Large intestine (tissue), 3 donors: ENCODE measurements around the gene CATSPER4. TPM values are rescaled to one million over a fixed set of nuclear protein-coding genes. Genes with fewer than 3 reads are reported as not detected.

Experiments
- DNase-seq, 2 donors: peaks; one replicate each; pipeline versions ENCODE4 v3.0.0 to v3.0.0-alpha.2; 2013
- H3K27ac ChIP-seq: one replicate; pipeline ENCODE4 v1.5.1; 2013; ENCODE audit warnings: low read length
- H3K27me3 ChIP-seq: 2 replicates; pipeline ENCODE4 v1.6.1; 2013; ENCODE audit warnings: low read length; ENCODE audit not compliant: control insufficient read depth, insufficient read depth
- H3K36me3 ChIP-seq: 2 replicates; pipeline ENCODE4 v1.6.1; 2013; ENCODE audit warnings: low read length; ENCODE audit not compliant: control insufficient read depth, insufficient read depth
- H3K4me1 ChIP-seq: one replicate; pipeline ENCODE4 v1.6.1; 2013; ENCODE audit warnings: low read length; ENCODE audit not compliant: control insufficient read depth, insufficient read depth
- H3K4me3 ChIP-seq: one replicate; pipeline ENCODE4 v1.5.1; 2013; ENCODE audit warnings: low read length
- H3K9me3 ChIP-seq: one replicate; pipeline ENCODE4 v1.6.1; 2013; ENCODE audit warnings: mild to moderate bottlenecking, low read depth, low read length, moderate library complexity; ENCODE audit not compliant: control insufficient read depth
- WGBS: methylation state at CpG from one replicate; pipeline ENCODE4 v1.1.5; 2013; ENCODE audit warnings: low lambda C conversion rate; ENCODE audit not compliant: insufficient coverage; 5-methylcytosine and 5-hydroxymethylcytosine counted together
- polyA plus RNA-seq: library from polyadenylated mRNA; unstranded; fragments of 120-200 nt; gene quantifications from one replicate; pipeline ENCODE4 v1.2.1, GENCODE V29; 2013

CATSPER4 gene
- polyA plus RNA-seq, 1 donor, result 0.12 TPM

DNA sequence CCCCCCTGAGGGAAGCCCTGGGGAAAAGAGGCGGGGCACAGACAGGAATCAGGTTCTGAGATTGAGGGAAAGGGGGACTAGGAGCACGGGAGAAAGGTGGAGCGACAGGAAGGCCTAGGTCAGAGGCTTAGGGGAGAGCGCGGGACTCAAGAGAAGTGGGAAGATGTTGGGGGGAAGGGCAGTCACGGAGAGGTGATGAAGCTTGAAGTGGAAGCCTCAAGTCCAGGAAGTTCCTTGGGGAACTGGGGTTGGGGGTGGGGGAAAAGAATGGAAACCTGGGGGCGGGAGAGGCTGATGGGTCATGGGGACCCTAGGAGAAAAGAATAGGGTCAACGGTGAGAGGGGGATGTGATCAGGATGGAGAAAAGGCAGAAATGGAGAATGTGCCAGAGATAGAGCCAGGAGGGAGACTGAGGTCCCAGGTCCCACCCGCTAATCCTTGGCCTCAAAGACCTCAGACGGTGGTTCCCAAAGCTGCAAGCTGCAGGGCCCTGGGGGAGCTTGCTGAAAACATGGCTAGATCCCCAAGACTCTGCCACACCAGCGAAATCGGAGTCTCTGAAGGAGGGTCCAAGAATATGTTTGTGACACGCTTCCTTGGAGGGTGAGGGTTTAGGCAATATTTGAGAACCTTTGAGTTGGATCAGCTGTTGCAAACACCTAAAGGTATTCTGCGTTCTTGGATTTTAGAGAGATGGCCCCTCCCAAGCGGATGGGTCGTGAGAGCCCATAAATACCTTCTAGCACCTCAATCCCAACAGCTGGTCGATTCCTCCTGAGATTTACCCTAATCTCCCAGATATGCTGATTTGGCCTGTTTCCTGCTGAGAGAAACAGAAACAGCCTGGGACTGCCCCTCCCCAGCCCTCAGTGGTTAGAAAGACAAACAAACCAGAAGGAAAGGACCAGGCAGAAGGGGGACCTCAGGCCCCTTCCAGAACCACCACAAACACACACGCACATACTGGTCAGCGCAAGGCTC is 25.2 kb upstream of the CATSPER4 start:
- no peak overlapping the region for H3K27ac ChIP-seq
- no peak for DNase-seq

DNA sequence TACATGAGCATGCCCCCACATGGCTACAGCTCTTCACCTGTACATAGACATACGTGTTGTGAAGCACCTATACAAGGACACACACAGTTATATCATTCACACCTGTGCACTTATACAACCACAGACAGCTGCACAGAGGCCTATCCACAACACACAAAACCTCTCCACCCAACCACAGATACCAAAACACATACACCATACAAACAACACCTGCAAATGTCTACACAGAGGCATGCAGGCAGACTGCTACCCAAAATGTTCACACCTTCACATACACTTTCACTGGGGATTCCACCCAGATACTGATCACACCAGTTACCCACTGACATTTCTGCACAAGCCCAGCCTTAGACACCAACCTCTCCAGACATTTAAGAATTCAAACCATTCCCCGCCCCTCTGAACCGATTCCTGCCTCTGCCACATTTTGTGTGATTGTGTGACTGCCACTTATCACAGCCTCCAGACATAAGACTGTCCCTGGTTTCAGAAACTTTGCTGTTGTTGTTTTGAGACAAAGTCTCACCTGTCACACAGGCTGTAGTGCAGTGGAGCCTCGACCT is 23.6 kb upstream of the CATSPER4 start:
- DNase-seq, result no peak
- no peak overlapping the region for H3K27ac ChIP-seq
- H3K4me1 ChIP-seq, result peaks cover 26% of the 10 kb centered on the region
- peaks cover 16% of the 10 kb centered on the region for H3K27me3 ChIP-seq
- H3K36me3 ChIP-seq, result no peaks in the 10 kb centered on the region
- no peaks in the 10 kb centered on the region for H3K9me3 ChIP-seq
- no CpG with 5 or more reads among the region's 4 CpGs for WGBS
- H3K4me3 ChIP-seq, result no peak overlapping the region

More for the DNA sequence above, 25.2 kb upstream of the CATSPER4 start:
- Histone ChIP-seq H3K4me1 (peaks cover 23% of the 10 kb centered on the region), H3K36me3 (no peaks in the 10 kb centered on the region), H3K9me3 (peaks cover 5% of the 10 kb centered on the region), H3K27me3 (peaks cover 31% of the 10 kb centered on the region), H3K4me3 (no peak overlapping the region)
- WGBS, result 58% methylated on average over 2 of the region's 19 CpGs

DNA sequence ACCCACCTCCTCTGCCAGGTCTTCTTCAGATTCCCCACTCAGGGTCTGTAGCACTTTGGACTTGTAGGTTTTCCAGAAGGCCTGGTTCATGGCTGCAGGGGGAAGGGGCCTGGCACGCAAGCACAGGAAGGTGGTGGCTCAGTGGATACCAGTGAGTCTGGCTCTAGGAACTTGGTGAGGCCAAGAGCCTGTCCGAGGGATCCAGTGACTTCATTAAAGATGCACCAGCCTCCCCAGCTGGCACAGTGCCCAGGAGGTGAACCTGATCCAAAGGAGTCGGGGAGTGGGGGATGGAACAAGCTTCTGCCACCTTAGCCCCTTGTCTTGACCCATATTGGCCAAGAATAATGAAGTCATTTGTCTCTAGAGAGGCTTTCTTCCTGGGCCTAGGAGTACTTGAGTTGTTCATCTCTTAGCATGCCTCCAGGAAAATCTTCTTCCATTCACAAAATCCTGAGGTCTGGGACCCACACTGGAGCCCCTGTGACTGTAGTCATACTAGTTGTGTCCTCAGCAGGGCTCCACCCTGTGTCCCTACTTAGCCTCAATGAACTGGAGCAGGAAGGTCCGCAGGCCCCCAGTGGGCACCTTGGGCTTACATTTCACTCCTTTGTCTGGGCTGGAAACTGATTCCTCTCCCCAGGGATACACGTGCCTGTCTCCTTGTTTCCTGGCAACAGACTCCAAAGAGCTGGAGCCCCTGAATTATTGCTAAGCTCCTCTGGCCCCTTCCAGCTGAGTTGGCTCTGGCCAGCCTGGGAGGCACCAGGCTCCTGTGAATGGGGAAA is 21.8 kb upstream of the CATSPER4 start, which contains the start of gene C1orf232:
Gene C1orf232 (minus strand): TSS at position 554 of the 788 bp plus-strand sequence. CDS start 464 bp downstream, at position 90.
- DNase-seq, result peak in 1 of 2 donors; percentile 23
- peak within 1 kb of the TSS; percentile 56 for H3K4me3 ChIP-seq
- no CpG with 5 or more reads among the region's 5 CpGs for WGBS
- H3K9me3 ChIP-seq, result no peaks in the 10 kb centered on the region
- peak within 1 kb of the TSS; percentile 74 for H3K27ac ChIP-seq
- H3K27me3 ChIP-seq, result peaks cover 3% of the 10 kb centered on the region
- peaks cover 25% of the 10 kb centered on the region for H3K4me1 ChIP-seq
- no peaks in the 10 kb centered on the region for H3K36me3 ChIP-seq

DNA sequence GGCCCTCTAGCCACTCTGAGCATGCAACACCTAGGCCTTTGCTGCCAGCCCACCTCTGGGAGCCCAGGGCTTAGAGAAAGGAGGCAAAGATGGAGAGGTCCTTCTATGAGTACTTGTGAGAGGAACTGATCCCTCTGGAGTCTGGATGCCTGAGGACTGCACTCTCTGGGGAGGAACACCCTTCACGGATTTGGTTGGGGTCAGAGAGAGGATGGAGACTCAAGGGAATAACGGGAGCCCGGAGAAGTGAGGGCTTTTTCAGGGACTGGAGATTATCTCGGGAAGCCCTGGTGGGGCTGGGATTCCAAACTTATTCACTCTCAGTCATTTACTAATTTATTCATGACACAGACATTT is 21.2 kb upstream of the CATSPER4 start:
- no CpG with 5 or more reads among the region's 4 CpGs for WGBS

DNA sequence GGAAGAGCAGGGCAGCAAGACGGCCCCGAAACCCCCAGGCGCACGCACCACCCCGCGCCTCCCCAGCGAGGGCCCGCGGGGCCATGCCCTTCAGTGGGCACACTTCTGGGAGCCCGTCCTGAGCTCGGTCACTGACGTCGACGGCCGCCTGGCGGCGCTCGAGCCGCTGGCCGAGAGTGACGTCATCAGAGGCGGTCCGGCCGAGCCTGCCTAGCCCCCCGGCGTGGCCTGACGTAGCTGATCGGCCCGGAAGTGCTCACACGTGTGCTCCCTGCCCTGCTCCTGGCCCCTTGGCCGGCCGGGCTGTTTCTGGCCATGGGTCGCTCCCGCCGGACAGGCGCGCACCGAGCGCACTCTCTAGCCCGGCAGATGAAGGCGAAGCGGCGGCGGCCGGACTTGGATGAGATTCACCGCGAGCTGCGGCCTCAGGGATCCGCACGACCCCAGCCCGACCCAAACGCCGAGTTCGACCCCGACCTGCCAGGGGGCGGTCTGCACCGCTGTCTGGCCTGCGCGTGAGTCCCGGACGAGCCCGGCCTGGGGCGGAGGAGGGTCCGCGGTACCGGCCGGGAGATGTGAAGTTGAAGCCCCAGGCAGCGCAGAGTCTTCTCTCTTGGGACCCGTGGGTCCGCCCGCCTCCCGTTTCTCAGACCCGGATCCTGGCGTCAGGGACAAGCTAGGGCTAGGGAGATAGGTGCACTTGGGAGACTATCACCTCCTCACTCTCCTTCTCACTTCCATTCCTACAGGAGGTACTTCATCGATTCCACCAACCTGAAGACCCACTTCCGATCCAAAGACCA is 20.5 kb upstream of the CATSPER4 start, which contains the start of gene ZNF593:
Gene ZNF593 (plus strand): TSS at position 240 of the 803 bp plus-strand sequence. CDS start 76 bp downstream, at position 316.
- H3K27me3 ChIP-seq, result no peaks in the 10 kb centered on the region
- H3K4me3 ChIP-seq, result peak within 1 kb of the TSS; percentile 56
- peak; percentile 91 to 93 for DNase-seq
- H3K27ac ChIP-seq, result peak within 1 kb of the TSS; percentile 74
- no peaks in the 10 kb centered on the region for H3K9me3 ChIP-seq
- no peaks in the 10 kb centered on the region for H3K36me3 ChIP-seq
- WGBS, result no CpG with 5 or more reads among the region's 76 CpGs
- H3K4me1 ChIP-seq, result peaks cover 17% of the 10 kb centered on the region

More for the DNA sequence above, 21.2 kb upstream of the CATSPER4 start:
- Histone ChIP-seq H3K4me3 (peak overlapping the region; percentile 56), H3K27ac (peak overlapping the region; percentile 74), H3K4me1 (peaks cover 21% of the 10 kb centered on the region), H3K36me3 (no peaks in the 10 kb centered on the region), H3K9me3 (no peaks in the 10 kb centered on the region), H3K27me3 (no peaks in the 10 kb centered on the region)
- DNase-seq, result no peak

DNA sequence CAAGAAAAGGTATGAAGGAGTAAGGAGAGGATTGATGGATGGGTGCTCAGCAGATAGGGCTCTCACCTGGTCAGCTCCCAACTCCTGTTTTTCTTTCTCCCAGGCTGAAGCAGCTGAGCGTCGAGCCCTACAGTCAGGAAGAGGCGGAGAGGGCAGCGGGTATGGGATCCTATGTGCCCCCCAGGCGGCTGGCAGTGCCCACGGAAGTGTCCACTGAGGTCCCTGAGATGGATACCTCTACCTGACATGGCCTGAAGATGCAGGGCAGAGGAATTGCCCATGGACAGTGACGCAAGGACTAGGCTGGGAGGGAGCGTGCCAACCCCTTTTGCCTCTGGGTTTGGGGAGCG is 20.0 kb upstream of the CATSPER4 start:
- Histone ChIP-seq H3K9me3 (no peaks in the 10 kb centered on the region), H3K36me3 (no peaks in the 10 kb centered on the region), H3K27me3 (no peaks in the 10 kb centered on the region), H3K27ac (peak overlapping the region; percentile 74), H3K4me3 (peak overlapping the region; percentile 56), H3K4me1 (peaks cover 17% of the 10 kb centered on the region)
- no peak for DNase-seq
- WGBS, result no CpG with 5 or more reads among the region's 9 CpGs

DNA sequence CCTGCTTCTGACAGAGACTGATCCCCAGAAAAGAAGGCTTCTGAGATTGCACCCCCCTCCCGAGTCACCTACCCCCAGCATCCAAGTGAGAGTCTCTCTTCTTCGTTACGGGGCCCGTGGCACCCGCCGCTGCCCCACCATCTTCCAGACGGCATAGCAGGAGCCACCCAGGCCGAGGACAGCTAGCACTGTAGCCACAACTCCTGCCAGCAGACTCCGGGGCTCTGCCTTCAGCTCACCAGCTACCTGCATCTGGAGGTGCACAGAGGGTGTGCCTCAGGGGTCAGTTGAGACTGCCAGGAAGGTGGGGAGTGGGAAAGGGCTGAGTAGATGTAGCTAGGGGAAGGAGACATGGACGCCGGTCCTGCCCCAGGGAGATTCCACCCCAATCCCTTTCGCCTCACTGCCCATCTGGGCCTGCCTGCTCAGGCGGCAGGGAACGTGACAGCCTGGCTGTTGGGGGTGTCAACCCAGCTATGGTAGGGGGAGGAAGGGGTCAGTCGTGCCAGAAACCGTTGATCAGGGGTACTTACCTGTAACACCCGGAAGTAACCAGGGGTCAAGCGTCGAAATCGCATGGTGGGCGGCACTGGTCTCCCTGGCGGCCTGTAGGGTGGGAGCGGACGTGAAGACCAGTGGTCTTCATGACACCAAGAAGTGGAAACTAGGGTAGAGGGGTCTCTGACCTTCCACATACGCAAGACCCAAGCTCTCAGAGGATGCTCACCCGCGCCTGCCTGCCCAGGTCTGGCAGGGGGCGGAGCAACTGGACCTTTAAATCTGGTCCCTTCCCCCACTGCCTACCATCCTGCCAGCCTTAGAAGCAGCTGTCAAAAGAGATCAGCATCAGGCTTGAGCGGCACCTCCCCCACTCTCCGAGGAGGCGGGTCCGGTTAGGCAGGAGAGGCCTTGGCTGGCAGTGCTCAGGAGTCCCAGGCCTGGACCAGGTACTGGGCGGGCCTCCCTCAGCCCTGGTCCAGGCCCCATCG is 19.0 kb upstream of the CATSPER4 start, which contains the start of gene ZNF593OS:
Gene ZNF593OS (minus strand): TSS at position 749 of the 989 bp plus-strand sequence. CDS start 171 bp downstream, at position 578.
- Histone ChIP-seq H3K27me3 (no peaks in the 10 kb centered on the region), H3K4me3 (peak within 1 kb of the TSS; percentile 56), H3K4me1 (peaks cover 17% of the 10 kb centered on the region), H3K27ac (no peak within 1 kb of the TSS), H3K9me3 (no peaks in the 10 kb centered on the region), H3K36me3 (no peaks in the 10 kb centered on the region)
- WGBS, result no CpG with 5 or more reads among the region's 34 CpGs
- no peak for DNase-seq

DNA sequence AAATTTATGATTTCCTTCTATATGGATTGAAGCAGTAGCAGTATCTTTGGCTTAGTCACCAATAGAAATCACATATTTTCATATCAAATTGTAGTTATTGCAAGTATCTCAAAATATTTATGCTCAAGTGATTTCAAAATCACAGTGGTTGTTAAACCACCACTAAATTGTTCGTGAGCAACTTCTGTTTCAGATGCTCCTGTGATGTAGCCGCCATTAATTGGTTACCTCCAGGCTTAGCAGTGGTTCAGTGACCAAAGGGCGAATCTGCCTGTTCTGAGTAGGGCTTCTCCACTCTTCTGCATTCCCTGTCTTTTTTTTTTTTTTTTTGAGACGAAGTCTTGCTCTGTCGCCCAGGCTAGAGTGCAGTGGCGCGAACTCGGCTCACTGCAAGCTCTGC is 15.1 kb upstream of the CATSPER4 start:
- H3K27me3 ChIP-seq, result no peaks in the 10 kb centered on the region
- no CpG with 5 or more reads among the region's 8 CpGs for WGBS
- DNase-seq, result no peak
- H3K9me3 ChIP-seq, result no peaks in the 10 kb centered on the region
- no peak overlapping the region for H3K27ac ChIP-seq
- peaks cover 2% of the 10 kb centered on the region for H3K36me3 ChIP-seq
- H3K4me1 ChIP-seq, result peaks cover 28% of the 10 kb centered on the region
- no peak overlapping the region for H3K4me3 ChIP-seq
